ENCODE measurements around the gene ASF1A.
A peak's percentile ranks its signal among the peaks of the same experiment; 100 is the strongest.

Gene ASF1A

GRCh38 chr6:118917546-118918328, 23.8 kb downstream of the ASF1A start:
- no peak for DNase-seq

GRCh38 chr6:118918329-118918725, 24.4 kb downstream of the ASF1A start:
- no peak for DNase-seq

GRCh38 chr6:118921084-118921483, 27.1 kb downstream of the ASF1A start:
- no peak for DNase-seq

- no peak for DNase-seq
Measured at GRCh38 chr6:118923035-118923434, 29.1 kb downstream of the ASF1A start.

DNA sequence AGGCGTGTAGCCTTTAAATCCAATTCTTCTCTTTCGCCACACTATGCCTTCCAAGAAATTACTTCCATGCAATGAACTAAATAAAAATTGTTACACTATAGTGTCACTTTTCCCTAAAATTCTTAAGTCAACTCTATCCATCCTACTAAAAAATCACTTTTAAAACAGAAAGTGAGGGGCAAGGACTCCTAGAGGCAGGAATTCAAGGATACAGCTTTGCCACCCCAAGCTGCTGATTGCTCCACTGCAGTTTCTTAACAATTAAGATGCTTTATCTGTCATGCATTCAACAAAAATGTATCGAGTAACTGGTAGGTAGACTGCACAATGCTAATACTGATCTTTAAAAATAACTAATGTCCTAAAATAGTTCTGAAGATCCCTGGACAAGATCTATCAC, 36.7 kb downstream of the ASF1A start:
- DNase-seq: no peak

- no peak for DNase-seq
Measured at GRCh38 chr6:118931436-118931835, 37.5 kb downstream of the ASF1A start.

GRCh38 chr6:118932421-118932820, 38.5 kb downstream of the ASF1A start:
- peak; percentile 5 for DNase-seq

DNA sequence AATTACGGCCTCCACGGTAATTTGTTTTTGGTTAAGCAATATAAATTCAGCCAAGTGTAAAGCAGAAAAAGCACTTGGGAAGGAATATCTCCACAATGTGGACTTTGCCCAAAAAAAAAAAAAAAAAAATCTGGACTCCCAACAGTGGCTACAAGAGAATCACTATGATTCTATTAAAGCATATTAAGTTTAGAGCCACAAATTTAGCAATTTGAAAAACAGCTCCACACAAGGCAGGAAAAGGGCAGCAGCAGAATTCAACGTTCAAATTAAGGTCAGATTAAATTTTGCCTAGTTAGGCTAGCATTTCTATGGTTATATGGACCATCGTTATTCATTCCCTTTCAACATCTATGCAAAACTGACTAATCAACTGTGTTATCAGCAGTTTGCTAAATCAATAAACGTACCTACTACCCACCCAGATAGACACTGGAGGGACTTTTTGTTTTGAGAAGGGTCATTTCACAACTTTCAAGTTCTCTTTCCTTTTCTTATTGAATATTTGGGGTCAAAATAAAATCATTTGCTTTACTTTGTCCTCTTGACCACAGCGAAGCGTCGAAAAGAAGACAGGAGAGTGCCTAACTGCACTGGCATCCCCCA, 40.0 kb downstream of the ASF1A start:
- no peak for DNase-seq

DNA sequence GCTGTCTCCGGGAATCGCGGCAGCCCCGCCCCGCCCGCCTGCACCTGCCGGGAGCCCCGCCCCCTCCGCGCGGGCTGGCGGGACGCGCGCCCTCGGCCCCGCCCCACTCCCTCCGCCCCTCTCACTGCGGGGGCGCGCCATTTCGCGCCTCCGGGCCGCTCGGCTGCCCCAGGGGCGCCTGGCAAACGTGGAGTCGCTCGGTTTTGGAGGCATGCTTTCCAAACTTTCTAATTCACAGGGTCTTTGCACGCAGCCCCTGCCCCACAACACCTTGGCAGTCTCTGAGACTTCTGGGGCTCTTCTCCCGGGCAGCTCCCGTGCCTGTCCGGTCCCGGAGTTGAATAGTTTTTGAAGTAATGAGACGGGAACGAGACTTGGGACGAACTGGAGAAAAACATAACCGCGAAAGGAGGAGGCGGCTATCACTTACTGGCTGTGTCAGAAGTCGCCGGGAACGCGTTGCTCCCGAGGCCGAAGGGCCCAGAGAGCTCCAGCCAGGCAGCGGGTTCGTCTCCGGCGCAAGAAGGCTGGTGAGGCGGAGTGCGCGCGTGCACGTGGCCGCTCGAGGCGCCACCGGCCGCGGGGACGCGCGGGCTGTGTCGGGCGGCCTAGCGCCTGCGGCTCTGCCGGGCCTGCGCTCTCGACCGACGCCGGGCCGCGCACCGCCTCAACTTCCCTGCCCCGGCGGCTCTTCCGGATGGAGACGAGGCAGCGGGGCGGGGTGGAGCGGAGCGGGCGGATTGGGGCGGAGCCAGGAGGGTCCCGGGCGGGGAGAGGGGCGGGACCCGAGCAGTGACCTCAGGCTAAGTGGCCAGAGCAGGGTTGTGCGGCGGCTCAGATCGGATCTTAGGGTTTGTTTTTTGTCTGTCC, 40.7 kb downstream of the ASF1A start, which contains the start of gene MCM9:
Gene MCM9 (minus strand): TSS at position 699 of the 870 bp plus-strand sequence. CDS start 3,436 bp downstream, outside the sequence.
- peak; percentile 96 for DNase-seq

DNA sequence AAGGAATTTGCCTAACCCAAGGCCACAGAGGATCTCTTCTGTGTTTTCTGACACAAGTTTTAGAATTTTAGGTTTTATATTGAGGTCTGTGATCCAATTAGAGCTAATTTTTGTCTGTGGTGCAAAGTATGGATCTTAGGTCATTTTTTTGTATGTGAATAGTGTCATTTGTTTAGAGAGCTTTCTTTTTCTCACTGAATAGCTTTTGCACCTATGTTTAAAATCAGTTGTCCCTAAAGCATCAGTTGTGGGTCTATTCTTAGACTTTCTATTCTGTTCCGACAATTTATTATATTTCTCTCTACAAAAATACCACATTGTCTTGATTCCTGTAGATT, 41.3 kb downstream of the ASF1A start:
- DNase-seq: no peak

- DNase-seq: no peak
Measured at GRCh38 chr6:118935978-118936703, 42.2 kb downstream of the ASF1A start.

DNA sequence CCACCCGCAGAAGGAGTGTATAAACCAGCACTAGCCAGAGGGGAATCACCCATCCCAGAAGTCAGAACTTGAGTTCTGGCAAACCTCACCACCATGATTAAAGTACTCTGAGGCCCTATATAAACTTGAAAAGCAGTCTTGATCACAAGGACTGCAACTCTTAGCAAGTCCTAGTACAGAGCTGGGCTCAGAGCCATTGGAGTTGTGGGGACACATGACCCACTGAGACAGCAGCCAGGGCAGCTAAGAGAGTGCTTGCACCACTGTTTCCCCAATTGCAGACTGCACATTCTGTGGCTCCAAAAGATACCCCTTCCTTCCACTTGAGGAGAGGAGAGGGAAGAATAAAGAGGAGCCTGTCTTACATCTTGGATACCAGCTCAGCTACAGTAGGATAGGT, 45.7 kb downstream of the ASF1A start:
- DNase-seq: no peak

- no peak for DNase-seq
Measured at GRCh38 chr6:118940770-118941169, 46.8 kb downstream of the ASF1A start.

DNA sequence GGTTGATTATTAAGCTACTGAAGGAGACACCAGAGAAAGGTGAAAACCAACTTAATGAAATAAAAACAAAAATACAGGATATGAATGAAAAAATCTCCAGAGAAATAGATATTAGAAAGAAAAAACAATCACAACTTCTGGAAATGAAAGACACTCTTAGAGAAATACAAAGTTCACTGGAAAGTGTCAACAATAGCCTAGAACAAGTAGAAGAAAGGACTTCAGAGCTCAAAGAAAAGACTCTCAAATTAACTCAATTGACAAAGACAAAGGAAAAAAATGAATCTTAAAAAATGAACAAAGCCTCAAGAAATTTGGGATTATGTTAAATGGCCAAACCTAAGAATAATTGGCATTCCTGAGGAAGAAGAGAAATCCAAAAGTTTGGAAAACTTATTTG, 51.3 kb downstream of the ASF1A start:
- DNase-seq: no peak

GRCh38 chr6:118952683-118953082, 58.7 kb downstream of the ASF1A start:
- no peak for DNase-seq

DNA sequence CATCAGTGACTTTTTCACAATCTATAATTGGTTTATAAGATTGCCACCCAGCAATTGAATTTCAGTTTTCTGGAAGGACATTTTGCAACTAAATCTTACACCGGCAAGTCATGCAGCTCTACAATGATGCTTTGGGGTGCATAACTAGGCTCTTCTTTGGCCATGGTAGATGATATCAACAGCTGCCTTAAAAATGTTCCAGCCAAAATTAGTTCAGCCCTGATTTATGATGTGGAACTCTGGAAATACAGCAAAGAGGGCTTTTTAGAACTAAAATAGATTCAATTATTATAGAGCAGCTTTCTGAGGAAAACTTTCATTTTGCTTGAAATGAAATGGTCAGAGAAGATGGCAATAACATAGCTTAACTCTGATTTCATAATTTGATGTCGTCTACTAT, 59.4 kb downstream of the ASF1A start:
- no peak for DNase-seq
